Naive thymus-derived CD4-positive, alpha-beta T cell (primary cell): ENCODE measurements around the gene SMAP1. TPM values are rescaled to one million over a fixed set of nuclear protein-coding genes. Genes with fewer than 3 reads are reported as not detected.

Source experiments
- ATAC-seq: fragments of 150-1000 bp; cut with Tn5 transposase; 2 replicates; pipeline ENCODE4 v1.10.0; 2021; ENCODE audit warnings: mild to moderate bottlenecking, moderate library complexity
- CTCF ChIA-PET: fragments of 350-600 bp; sonication (Branson Sonifier 250); formaldehyde crosslinking; loops from one replicate; lab custom pipeline; 2021; ENCODE audit warnings: antibody characterized with exemption; lab: Charles Lee
- POLR2A ChIA-PET: fragments of 350-600 bp; sonication (Branson Sonifier 250); formaldehyde crosslinking; loops from one replicate; lab custom pipeline; 2021; ENCODE audit warnings: antibody characterized with exemption, inconsistent platforms; lab: Charles Lee
- DNase-seq, 9 donors: peaks; one replicate each; pipeline versions ENCODE4 v3.0.0 to v3.0.0-alpha.2; 2020 to 2022; ENCODE audit warnings: mixed read lengths in 1 of 9
- H3K27ac ChIP-seq: one replicate; pipeline ENCODE4 v1.7.0; 2013; ENCODE audit warnings: mild to moderate bottlenecking, low read depth, low read length, moderate library complexity
- H3K27me3 ChIP-seq, 2 donors: one replicate each; pipeline ENCODE4 v1.7.0; 2013; ENCODE audit warnings: low read length in 2 of 2, mild to moderate bottlenecking in 2 of 2, moderate library complexity in 2 of 2; ENCODE audit not compliant: control insufficient read depth in 2 of 2, insufficient read depth in 2 of 2
- H3K36me3 ChIP-seq, 3 experiments: 1 replicate in 2 of 3; 2 replicates in 1 of 3; pipeline ENCODE4 v1.7.0; 2013; ENCODE audit warnings: low read length in 3 of 3, mild to moderate bottlenecking in 3 of 3, moderate library complexity in 1 of 3; ENCODE audit not compliant: insufficient read depth in 3 of 3, control insufficient read depth in 2 of 3
- H3K4me1 ChIP-seq, 2 donors: one replicate each; pipeline ENCODE4 v1.7.0; 2013; ENCODE audit warnings: low read length in 2 of 2, mild to moderate bottlenecking in 2 of 2, moderate library complexity in 1 of 2; ENCODE audit not compliant: control insufficient read depth in 2 of 2, insufficient read depth in 2 of 2
- H3K4me3 ChIP-seq: 2 replicates; pipeline ENCODE4 v1.7.0; 2013; ENCODE audit warnings: mild to moderate bottlenecking, low read length
- H3K9me3 ChIP-seq, 3 experiments: 1 replicate in 2 of 3; 2 replicates in 1 of 3; pipeline ENCODE4 v1.7.0; 2013; ENCODE audit warnings: low read length in 3 of 3; ENCODE audit not compliant: control insufficient read depth in 2 of 3
- H3K27ac Mint-ChIP-seq, 9 donors: one replicate each; pipeline ENCODE4 v1.8.0; 2020 to 2022; ENCODE audit warnings: mixed read lengths in 9 of 9, mild to moderate bottlenecking in 8 of 9, moderate library complexity in 5 of 9, inconsistent platforms in 2 of 9
- H3K27me3 Mint-ChIP-seq, 5 donors: one replicate each; pipeline ENCODE4 v1.8.0; 2021 to 2022; ENCODE audit warnings: mixed read lengths in 5 of 5, mild to moderate bottlenecking in 1 of 5
- H3K36me3 Mint-ChIP-seq, 5 donors: one replicate each; pipeline ENCODE4 v1.8.0; 2020 to 2022; ENCODE audit warnings: mixed read lengths in 5 of 5, mild to moderate bottlenecking in 3 of 5, inconsistent platforms in 1 of 5
- H3K4me1 Mint-ChIP-seq, 7 donors: one replicate each; pipeline ENCODE4 v1.8.0; 2020 to 2022; ENCODE audit warnings: mixed read lengths in 7 of 7, mild to moderate bottlenecking in 3 of 7, inconsistent platforms in 1 of 7
- H3K4me3 Mint-ChIP-seq, 10 donors: one replicate each; pipeline ENCODE4 v1.8.0; 2020 to 2022; ENCODE audit warnings: mild to moderate bottlenecking in 10 of 10, mixed read lengths in 10 of 10, moderate library complexity in 6 of 10, inconsistent platforms in 2 of 10
- H3K9me3 Mint-ChIP-seq, 11 donors: one replicate each; pipeline ENCODE4 v1.8.0; 2020 to 2022; ENCODE audit warnings: mixed read lengths in 11 of 11, mild to moderate bottlenecking in 4 of 11, inconsistent platforms in 1 of 11, moderate library complexity in 1 of 11
- intact Hi-C, 2 donors: fragments of 100-400 bp; cut with micrococcal nuclease; formaldehyde crosslinking; loops; one replicate each; pipeline ENCODE4 v1.15.1; 2023
- polyA plus RNA-seq, 2 donors: library from polyadenylated mRNA; unstranded; fragments of 300-500 nt; fragmentation: Illumina TruSeq; gene quantifications; one replicate each; pipeline ENCODE4 v1.2.3, GENCODE V29; 2021
- total RNA-seq, 6 experiments: library from RNA in 5 of 6; stranded (reverse) in 5 of 6; gene quantifications; 1 replicate in 5 of 6; 2 replicates in 1 of 6; pipeline ENCODE4 v1.2.3 and lab custom pipeline; 2021 to 2026

SMAP1 gene
- total and polyA plus RNA-seq, 7 experiments from 2014 or later, result 11.3 to 45.7 (median 19.7) TPM

GRCh38 chr6:70806086-70806485 is 138.4 kb downstream of the SMAP1 start:
- CTCF ChIA-PET, result no interaction called here
- H3K36me3 ChIP-seq, result peaks cover 0 to 8% (median 0%) of the 10 kb centered on the region in 3 experiments
- no peak overlapping the region for H3K27ac Mint-ChIP-seq

GRCh38 chr6:70811788-70812187 is 144.1 kb downstream of the SMAP1 start:
- peak overlapping the region in 2 of 9 donors; percentile 28 to 66 for H3K27ac Mint-ChIP-seq
- POLR2A ChIA-PET, result no interaction called here

More at GRCh38 chr6:70806086-70806485, 138.4 kb downstream of the SMAP1 start:
- no peaks in the 10 kb centered on the region for H3K27me3 Mint-ChIP-seq
- no peaks in the 10 kb centered on the region for H3K9me3 ChIP-seq
- intact Hi-C loops, result loop anchor here in 1 of 2 donors (2.0 kb wide), 1 partner anchor 73 kb away; no protein-coding TSS in a partner anchor
- H3K4me3 ChIP-seq, result no peak overlapping the region
- POLR2A ChIA-PET, result no interaction called here
- peaks cover 13 to 72% (median 51%) of the 10 kb centered on the region in 5 donors for H3K36me3 Mint-ChIP-seq
- H3K4me1 ChIP-seq, result no peaks in the 10 kb centered on the region
- no peaks in the 10 kb centered on the region for H3K27me3 ChIP-seq
- H3K4me3 Mint-ChIP-seq, result no peak overlapping the region
- DNase-seq (no peak), ATAC-seq (no peak)
- H3K9me3 Mint-ChIP-seq, result peaks cover 0 to 32% (median 8%) of the 10 kb centered on the region in 11 donors
- H3K4me1 Mint-ChIP-seq, result peaks cover 0 to 34% (median 25%) of the 10 kb centered on the region in 7 donors
- no peak overlapping the region for H3K27ac ChIP-seq

GRCh38 chr6:70813885-70814284 is 146.2 kb downstream of the SMAP1 start:
- ChIA-PET CTCF (no interaction called here), POLR2A (no interaction called here)
- ATAC-seq, result no peak
- H3K4me1 Mint-ChIP-seq, result peaks cover 0 to 5% (median 0%) of the 10 kb centered on the region in 7 donors
- Histone ChIP-seq H3K4me3 (no peak overlapping the region), H3K4me1 (no peaks in the 10 kb centered on the region), H3K36me3 (no peaks in the 10 kb centered on the region), H3K9me3 (no peaks in the 10 kb centered on the region), H3K27me3 (no peaks in the 10 kb centered on the region), H3K27ac (no peak overlapping the region)
- no peak overlapping the region for H3K27ac Mint-ChIP-seq
- no peaks in the 10 kb centered on the region for H3K27me3 Mint-ChIP-seq
- H3K36me3 Mint-ChIP-seq, result peaks cover 0 to 43% (median 12%) of the 10 kb centered on the region in 5 donors
- intact Hi-C loops, result no loop called here
- no peak overlapping the region for H3K4me3 Mint-ChIP-seq
- DNase-seq, result no peak
- no peaks in the 10 kb centered on the region for H3K9me3 Mint-ChIP-seq

More at GRCh38 chr6:70811788-70812187, 144.1 kb downstream of the SMAP1 start:
- Histone ChIP-seq H3K4me1 (no peaks in the 10 kb centered on the region), H3K27me3 (no peaks in the 10 kb centered on the region), H3K9me3 (no peaks in the 10 kb centered on the region), H3K36me3 (no peaks in the 10 kb centered on the region), H3K4me3 (no peak overlapping the region), H3K27ac (no peak overlapping the region)
- H3K9me3 Mint-ChIP-seq, result no peaks in the 10 kb centered on the region
- no peak for DNase-seq
- peaks cover 0 to 47% (median 12%) of the 10 kb centered on the region in 5 donors for H3K36me3 Mint-ChIP-seq
- no peaks in the 10 kb centered on the region for H3K27me3 Mint-ChIP-seq
- CTCF ChIA-PET, result no interaction called here
- H3K4me1 Mint-ChIP-seq, result peaks cover 0 to 5% (median 0%) of the 10 kb centered on the region in 7 donors
- no peak overlapping the region for H3K4me3 Mint-ChIP-seq
- no peak for ATAC-seq
- intact Hi-C loops, result no loop called here

GRCh38 chr6:70819646-70820045 is 152.0 kb downstream of the SMAP1 start:
- DNase-seq (no peak), ATAC-seq (no peak)
- Histone ChIP-seq H3K27me3 (no peaks in the 10 kb centered on the region), H3K4me3 (no peak overlapping the region), H3K27ac (no peak overlapping the region), H3K36me3 (peaks cover 0 to 1% (median 0%) of the 10 kb centered on the region in 3 experiments), H3K9me3 (no peaks in the 10 kb centered on the region), H3K4me1 (no peaks in the 10 kb centered on the region)
- Mint-ChIP-seq H3K9me3 (peaks cover 0 to 16% (median 7%) of the 10 kb centered on the region in 11 donors), H3K4me3 (no peak overlapping the region), H3K27ac (no peak overlapping the region), H3K4me1 (peaks cover 0 to 5% (median 4%) of the 10 kb centered on the region in 7 donors), H3K36me3 (peaks cover 3 to 33% (median 28%) of the 10 kb centered on the region in 5 donors), H3K27me3 (no peaks in the 10 kb centered on the region)
- intact Hi-C loops, result no loop called here
- POLR2A ChIA-PET, result no interaction called here
- CTCF ChIA-PET, result no interaction called here

GRCh38 chr6:70820778-70821177 is 153.1 kb downstream of the SMAP1 start:
- Histone ChIP-seq H3K27ac (no peak overlapping the region), H3K9me3 (no peaks in the 10 kb centered on the region), H3K27me3 (no peaks in the 10 kb centered on the region), H3K36me3 (peaks cover 0 to 4% (median 0%) of the 10 kb centered on the region in 3 experiments), H3K4me3 (no peak overlapping the region), H3K4me1 (no peaks in the 10 kb centered on the region)
- CTCF ChIA-PET, result no interaction called here
- Mint-ChIP-seq H3K4me1 (peaks cover 0 to 5% (median 4%) of the 10 kb centered on the region in 7 donors), H3K27me3 (no peaks in the 10 kb centered on the region), H3K36me3 (peaks cover 3 to 39% (median 27%) of the 10 kb centered on the region in 5 donors), H3K4me3 (no peak overlapping the region), H3K27ac (no peak overlapping the region), H3K9me3 (peaks cover 0 to 16% (median 7%) of the 10 kb centered on the region in 11 donors)
- intact Hi-C loops, result no loop called here
- DNase-seq (no peak), ATAC-seq (no peak)
- POLR2A ChIA-PET, result no interaction called here

GRCh38 chr6:70821751-70822150 is 154.1 kb downstream of the SMAP1 start:
- Histone ChIP-seq H3K27me3 (no peaks in the 10 kb centered on the region), H3K27ac (no peak overlapping the region), H3K36me3 (peaks cover 0 to 4% (median 0%) of the 10 kb centered on the region in 3 experiments), H3K9me3 (no peaks in the 10 kb centered on the region), H3K4me1 (no peaks in the 10 kb centered on the region), H3K4me3 (no peak overlapping the region)
- DNase-seq (no peak), ATAC-seq (no peak)
- peaks cover 0 to 4% (median 0%) of the 10 kb centered on the region in 7 donors for H3K4me1 Mint-ChIP-seq
- no peak overlapping the region for H3K27ac Mint-ChIP-seq
- ChIA-PET CTCF (no interaction called here), POLR2A (interaction anchor here (0.6 kb wide), 1 partner anchor 314 kb away, joined by 3 read pairs; no protein-coding TSS in a partner anchor)
- H3K9me3 Mint-ChIP-seq, result peaks cover 0 to 16% (median 7%) of the 10 kb centered on the region in 11 donors
- intact Hi-C loops, result no loop called here
- peaks cover 3 to 39% (median 27%) of the 10 kb centered on the region in 5 donors for H3K36me3 Mint-ChIP-seq
- H3K27me3 Mint-ChIP-seq, result no peaks in the 10 kb centered on the region
- H3K4me3 Mint-ChIP-seq, result no peak overlapping the region

GRCh38 chr6:70823651-70824050 is 156.0 kb downstream of the SMAP1 start:
- Mint-ChIP-seq H3K4me1 (peaks cover 0 to 9% (median 3%) of the 10 kb centered on the region in 7 donors), H3K27me3 (no peaks in the 10 kb centered on the region), H3K9me3 (peaks cover 0 to 16% (median 7%) of the 10 kb centered on the region in 11 donors), H3K36me3 (peaks cover 3 to 45% (median 27%) of the 10 kb centered on the region in 5 donors), H3K4me3 (no peak overlapping the region), H3K27ac (no peak overlapping the region)
- Histone ChIP-seq H3K27ac (no peak overlapping the region), H3K27me3 (no peaks in the 10 kb centered on the region), H3K9me3 (no peaks in the 10 kb centered on the region), H3K4me1 (no peaks in the 10 kb centered on the region), H3K36me3 (peaks cover 0 to 4% (median 0%) of the 10 kb centered on the region in 3 experiments), H3K4me3 (no peak overlapping the region)
- POLR2A ChIA-PET, result no interaction called here
- CTCF ChIA-PET, result no interaction called here
- ATAC-seq (no peak), DNase-seq (no peak)
- intact Hi-C loops, result no loop called here
